H4 (cell line): Measurements from ENCODE around the gene SLCO3A1. TPM values are rescaled to one million over a fixed set of nuclear protein-coding genes. Genes with fewer than 3 reads are reported as not detected.
"Not testable (repeated sequence)": the region's sequence is repeated elsewhere in the genome, so short reads cannot be mapped to it uniquely, and the experiment has no call there.

ENCODE experiments used
- DNase-seq: peaks from one replicate; pipeline ENCODE4 v3.0.0-alpha.2; 2015; ENCODE audit warnings: low spot score
- total RNA-seq: library from RNA; depleted of rRNA; stranded (reverse); fragments of >200 nt; shearing (Covaris generic); gene quantifications from 2 replicates; pipeline ENCODE4 v1.2.3, GENCODE V29; 2014

The SLCO3A1 gene
- total RNA-seq, 1 experiment from 2014 or later: 9.3 TPM

- no peak for DNase-seq
Observed at GRCh38 chr15:92035551-92035950, 182.0 kb downstream of the SLCO3A1 start.

DNA sequence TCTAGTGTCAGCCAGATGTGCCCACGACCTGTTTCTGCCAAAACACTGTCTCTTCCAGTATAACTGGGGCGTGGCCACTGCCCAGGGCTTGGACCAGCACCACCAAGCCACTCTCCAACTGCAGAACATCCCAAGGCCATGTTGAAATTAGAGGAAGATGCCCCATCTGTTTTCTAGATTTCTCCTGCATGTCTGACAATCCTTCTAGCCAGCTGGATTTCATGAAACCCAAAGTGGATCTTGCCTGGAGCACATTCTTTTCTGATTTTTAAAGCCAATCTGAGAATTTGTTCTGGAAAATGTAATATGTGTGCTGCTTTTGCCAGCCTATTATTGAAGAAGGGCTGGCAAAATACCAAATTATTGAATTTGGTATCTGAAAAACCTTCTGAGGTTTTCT lies 182.5 kb downstream of the SLCO3A1 start:
- DNase-seq: no peak

- no peak for DNase-seq
Observed at GRCh38 chr15:92037491-92037890, 184.0 kb downstream of the SLCO3A1 start.

- DNase-seq: no peak
Observed at GRCh38 chr15:92040350-92040749, 186.8 kb downstream of the SLCO3A1 start.

- DNase-seq: no peak
Observed at GRCh38 chr15:92041371-92041770, 187.9 kb downstream of the SLCO3A1 start.

DNA sequence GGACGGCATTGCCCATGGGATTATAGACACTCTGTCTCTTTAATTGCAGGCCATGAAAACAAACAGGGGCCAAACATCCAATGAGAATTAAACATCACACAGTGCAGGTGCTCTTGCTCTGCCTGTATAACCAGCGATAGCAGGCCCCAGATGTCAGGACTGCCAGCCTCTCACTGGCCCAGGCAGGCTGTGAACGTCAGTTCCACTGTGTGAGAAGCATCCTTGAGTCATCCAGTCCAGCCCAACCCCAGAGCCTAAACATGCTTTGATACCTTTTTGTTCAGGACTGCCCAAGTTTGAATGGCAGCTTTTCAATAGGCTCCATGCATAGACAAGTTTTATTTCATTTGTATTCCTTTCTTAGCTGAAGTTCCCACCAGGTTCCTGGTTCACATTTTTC lies 189.8 kb downstream of the SLCO3A1 start:
- no peak for DNase-seq

DNA sequence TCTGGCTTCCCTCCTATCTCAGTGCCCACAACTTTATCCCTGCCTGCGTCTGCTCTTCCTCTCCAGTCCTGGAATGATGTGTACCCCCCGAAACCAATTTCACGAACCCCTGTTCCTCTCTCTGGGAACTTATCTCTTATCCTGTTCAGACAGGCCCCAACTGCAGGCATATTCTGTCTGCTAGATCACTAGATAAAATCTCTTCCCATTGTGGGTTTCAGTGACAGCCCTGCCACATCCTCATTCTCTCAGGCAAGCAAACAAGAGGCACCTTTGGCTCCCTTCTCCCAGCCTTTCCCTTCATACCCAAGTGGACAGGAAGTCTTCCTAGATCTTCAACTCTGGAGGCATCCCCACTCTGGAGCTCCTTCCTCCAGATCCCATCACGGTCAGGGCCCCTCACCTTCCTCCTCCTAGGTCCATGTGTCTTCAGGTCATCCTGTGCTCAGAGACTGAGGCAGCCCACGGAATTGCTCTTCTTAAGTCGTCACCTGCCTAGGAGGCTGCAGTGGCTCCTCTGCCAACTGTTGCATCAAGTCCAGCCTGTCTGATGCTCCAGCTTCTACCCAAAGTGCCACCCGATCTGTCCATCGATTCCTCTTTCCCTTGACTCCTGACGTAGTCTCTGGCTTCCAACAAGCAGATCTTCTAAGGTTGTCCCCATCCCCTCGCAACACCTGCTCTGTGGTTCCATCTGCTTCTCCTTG lies 190.8 kb downstream of the SLCO3A1 start:
- DNase-seq: no peak

GRCh38 chr15:92047900-92048299 lies 194.4 kb downstream of the SLCO3A1 start:
- no peak for DNase-seq

DNA sequence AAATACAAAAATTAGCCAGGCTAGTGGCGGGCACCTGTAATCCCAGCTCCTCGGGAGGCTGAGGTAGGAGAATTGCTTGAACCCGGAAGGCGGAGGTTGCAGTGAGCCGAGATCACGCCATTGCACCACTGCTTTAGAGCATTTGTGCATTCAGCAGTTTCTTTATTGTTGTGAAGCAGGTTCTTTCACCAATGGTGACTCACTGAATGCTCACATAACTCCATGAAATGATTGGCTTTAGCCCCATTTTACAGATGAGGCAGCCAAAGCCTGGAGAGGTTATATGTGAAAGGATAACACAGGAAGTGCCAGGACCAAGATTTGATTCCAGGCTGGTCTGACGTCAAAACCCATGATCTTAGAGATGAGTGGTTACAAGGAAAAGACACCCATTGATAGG lies 195.2 kb downstream of the SLCO3A1 start:
- DNase-seq: no peak

DNA sequence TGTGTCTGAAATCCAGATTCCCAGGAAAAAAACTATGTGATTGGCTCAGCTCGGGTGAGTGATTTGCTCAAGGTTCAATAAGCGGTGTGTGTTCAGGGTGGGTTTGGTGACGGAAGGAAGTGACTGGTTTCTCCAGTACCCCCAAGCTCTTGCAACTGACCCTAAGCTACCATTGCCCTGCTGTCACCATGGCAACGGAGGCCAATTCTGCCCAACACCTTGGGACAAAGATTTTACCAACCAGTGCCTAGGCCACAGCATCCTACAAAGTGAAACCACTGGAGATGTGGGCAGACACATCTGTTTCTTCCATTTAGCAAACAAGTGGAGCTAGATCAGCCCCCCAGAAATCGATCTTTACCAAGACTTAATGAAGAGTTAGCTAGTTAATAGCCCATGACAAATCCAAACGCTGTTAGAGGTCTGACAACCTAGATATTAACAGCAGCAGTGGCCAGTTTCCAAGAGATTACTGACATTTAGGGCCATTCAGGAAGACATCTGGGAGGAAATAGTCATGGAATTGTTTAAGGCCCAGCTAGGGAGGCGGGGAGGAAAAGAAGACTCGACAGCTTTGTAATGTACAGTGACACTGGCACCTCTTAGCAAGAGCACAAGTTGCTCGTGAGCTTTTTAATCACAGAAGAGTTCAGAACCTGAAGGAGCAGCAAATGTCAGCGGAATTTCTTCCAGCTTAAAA lies 195.9 kb downstream of the SLCO3A1 start:
- DNase-seq: no peak

- DNase-seq: no peak
Observed at GRCh38 chr15:92050220-92050898, 196.9 kb downstream of the SLCO3A1 start.

- DNase-seq: no peak
Observed at GRCh38 chr15:92051716-92052115, 198.2 kb downstream of the SLCO3A1 start.

DNA sequence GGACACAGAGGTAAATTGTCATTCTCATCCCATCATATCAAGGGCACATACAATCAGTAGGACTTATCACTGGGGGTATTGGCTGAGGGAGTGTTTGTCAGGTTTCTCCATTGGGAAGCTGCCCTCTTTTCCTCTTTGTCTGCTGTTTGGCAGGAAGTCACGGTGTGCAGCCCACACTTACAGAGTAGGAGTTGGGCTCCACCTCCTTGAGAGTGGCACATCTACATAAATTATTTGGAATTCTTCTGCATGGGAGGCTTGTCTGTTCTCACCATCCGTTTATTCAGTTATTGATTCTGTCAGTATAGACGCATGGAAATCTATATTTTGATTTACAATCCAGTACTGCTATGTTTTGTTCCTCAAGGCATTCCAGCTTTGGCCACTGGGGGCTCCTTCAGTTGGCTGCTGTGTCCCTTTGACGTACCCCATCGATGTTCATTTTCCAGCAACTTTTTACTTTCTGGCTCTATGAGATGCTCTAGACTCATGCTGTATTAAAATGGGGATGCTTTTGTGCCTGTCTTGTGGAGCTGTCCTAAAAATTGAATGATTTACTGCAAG lies 200.3 kb downstream of the SLCO3A1 start:
- DNase-seq: no peak

DNA sequence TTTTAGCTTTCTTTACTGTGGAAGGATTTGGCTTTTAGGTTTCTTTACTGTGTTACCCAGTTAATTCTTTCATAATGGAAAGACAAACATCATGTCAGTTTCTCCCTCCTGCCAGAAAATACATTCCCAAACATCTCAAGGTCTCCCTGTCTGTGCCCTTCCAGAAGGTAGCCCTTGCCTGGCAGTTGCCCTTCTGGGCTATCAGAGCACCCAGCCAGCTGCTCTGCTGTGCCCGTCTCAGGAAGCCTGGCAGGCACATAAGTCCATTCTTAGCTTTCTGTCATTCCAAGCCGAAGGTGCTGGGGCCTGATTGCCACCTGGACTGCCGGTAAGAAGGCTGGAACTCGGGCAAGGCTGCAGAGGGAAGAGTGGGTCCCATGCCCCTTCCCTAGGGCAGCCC lies 203.4 kb downstream of the SLCO3A1 start:
- no peak for DNase-seq

DNA sequence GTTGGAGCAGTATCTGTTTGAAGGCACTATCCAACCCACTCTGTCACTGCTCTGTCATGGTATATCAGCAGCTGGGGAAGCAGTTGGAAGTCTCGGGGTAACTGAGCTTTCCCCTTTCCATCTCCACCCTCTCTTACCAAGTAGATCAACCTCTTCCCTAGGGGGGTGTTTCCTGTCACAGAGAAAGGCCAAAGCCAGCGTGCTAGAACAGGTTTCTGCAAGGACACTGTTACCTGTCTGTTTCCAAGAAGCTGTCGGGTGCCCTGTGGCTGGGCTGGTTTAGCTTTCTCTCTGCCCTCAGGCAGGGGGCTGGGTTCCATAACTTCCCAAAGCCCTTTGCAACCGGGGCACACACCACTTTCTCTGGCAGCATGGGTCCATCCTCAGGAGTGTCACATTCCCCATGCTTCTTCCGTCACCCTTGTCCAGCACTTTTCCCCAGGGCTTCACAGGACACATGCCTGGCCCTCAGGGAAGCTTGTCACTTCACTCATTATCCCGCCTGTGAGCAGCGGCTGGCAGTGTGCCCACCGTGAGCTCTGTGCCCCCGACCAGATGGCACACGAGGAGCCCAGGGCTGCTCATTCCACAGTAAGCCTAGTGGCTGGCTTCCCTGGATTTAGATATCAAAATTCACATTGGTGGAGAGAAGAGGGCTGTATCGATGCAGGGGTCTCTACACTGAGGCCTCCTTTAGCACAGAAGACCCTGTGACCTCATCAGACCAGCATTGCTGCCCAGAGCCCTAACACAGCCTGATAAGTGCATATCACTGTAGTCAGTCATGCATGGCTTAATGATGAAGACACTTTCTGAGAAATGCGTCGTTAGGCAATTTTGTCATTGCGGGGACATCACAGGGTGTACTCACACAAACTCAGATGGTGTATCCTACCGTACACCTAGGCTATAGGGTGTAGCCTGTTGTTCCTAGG lies 205.8 kb downstream of the SLCO3A1 start:
- DNase-seq: no peak

GRCh38 chr15:92059971-92060311 lies 206.4 kb downstream of the SLCO3A1 start:
- DNase-seq: not testable (repeated sequence)

DNA sequence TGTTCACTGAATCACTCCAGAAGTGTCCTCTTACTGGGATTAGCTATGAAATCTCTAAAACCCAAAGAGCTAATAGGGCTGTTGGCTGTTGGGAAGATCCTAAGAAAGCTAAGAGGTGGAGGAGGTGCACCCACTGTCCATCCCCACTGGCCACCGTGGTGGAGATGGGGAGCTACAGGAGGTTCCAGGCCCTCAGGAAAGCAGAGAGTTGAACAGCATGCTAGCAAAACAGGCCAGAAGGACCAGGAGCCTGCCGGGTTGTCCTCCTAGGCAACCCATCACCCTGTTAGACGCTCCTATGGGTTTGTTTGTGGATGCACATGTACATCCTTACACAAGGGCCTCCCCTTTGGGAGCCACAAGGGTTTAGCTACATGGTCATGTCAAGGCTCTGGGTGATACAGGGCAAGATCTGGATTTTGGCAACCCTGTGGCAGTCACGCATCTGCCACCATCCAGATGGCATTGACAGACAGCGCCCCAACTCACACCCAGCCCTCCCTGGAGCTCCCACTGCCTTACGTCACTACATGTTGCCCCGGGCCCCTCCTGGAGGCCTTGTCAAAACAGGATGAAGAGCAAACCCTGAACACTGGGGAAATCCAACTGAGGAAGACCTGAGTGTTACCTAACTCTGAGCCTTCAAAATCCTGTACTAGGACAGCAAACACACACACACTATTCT lies 208.1 kb downstream of the SLCO3A1 start:
- no peak for DNase-seq

- DNase-seq: no peak
Observed at GRCh38 chr15:92062505-92062904, 209.0 kb downstream of the SLCO3A1 start.

DNA sequence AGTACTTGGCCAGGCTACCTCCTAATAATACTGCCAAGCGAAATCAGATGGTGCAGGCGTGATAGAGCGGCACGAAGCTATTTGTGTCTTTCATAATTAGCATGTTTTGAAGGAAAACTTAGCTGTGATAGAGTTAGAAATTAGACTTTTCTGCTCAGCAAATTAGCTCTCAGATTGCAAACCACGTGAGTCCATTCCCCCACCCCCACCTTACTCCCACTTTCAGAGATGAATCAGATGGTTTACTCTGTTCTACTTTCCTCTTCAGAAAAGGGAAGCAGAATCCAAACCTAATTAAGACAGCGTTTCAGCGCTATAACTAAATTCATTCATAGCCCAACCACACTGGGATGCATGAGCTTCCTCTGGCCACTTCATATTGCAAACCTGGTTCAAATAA lies 214.6 kb downstream of the SLCO3A1 start:
- DNase-seq: no peak

DNA sequence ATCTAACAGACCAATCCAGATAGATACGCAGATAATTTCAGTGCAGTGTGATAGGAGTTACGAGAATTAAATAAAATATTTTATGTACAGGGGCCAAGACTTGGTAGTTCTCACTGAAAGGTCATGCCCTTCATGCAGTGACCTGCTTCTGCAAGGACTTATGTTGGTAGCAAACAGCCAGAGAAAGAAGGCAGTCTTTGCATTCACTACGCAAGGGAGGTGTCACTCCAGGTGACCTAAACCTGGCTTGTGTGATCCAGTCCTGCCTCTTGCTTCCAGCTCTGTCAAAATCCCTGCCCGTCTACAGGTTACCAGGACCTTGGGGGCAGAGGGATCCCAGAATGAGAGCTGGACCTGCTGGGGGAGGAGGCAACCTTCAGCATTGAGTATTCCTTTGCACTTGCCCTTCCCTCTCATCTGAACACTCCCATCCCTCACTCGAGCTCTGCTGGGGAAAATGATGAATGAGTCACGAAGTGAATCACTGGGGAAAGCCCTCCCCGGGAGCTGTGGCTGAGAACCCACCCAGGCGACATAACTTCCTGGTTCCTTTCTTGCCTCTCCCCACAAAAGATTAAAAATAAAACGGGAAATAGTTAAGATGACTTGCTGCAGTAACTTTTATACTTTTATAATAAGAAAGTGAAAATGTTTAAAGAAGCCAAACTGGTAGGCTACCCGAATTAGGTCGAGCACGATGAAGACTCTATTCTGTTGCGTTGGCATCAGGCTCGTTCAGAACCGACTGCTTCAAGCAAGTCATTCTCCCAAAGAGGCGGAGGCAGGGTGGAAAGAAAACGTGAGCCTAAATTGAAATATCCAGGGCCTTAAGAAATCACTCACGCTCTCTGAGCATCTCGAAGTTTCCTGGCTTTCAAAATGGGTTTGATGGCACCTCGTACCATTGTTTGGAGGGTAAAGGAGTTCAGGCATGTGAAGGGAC lies 216.1 kb downstream of the SLCO3A1 start:
- peak; percentile 82 for DNase-seq
